Spleen (tissue), 7 donors: ENCODE data around the gene EPHA6.

ENCODE experiments used
- POLR2A ChIP-seq, 3 donors: fragments of 450-650 bp; IDR thresholded peaks; one replicate each; pipeline ENCODE4 v1.5.1; 2017; ENCODE audit warnings: antibody characterized with exemption in 3 of 3, mild to moderate bottlenecking in 1 of 3
- POLR2AphosphoS5 ChIP-seq, 3 donors: sonication (generic); formaldehyde crosslinking; IDR thresholded peaks; one replicate each; pipeline ENCODE4 v1.5.1; 2017; ENCODE audit warnings: antibody characterized with exemption in 3 of 3
- TF ChIP-seq, protein P1 (sequence below), 11 experiments: fragments of 200-600 bp in 7 of 11; fragments of 450-650 bp in 4 of 11; sonication (generic) in 4 of 11; IDR thresholded peaks in 8 of 11; conservative IDR thresholded peaks in 3 of 11; 1 replicate in 7 of 11; 2 replicates in 4 of 11; pipeline versions ENCODE4 v1.4.0 to v1.8.0; 2016 to 2021; ENCODE audit warnings: antibody characterized with exemption in 11 of 11, inconsistent platforms in 4 of 11, mild to moderate bottlenecking in 1 of 11
- donor health status: DM: no; HTN: no; CAD: no; lungs with moderate emphysema.
- donor health status: DM: no; HTN: no; CAD: no.
- donor health status: DM: no; HTN: no; CAD: no.

GRCh38 chr3:97488741-97489140 lies 674.3 kb downstream of the EPHA6 start:
- TF ChIP-seq, protein P1, sequence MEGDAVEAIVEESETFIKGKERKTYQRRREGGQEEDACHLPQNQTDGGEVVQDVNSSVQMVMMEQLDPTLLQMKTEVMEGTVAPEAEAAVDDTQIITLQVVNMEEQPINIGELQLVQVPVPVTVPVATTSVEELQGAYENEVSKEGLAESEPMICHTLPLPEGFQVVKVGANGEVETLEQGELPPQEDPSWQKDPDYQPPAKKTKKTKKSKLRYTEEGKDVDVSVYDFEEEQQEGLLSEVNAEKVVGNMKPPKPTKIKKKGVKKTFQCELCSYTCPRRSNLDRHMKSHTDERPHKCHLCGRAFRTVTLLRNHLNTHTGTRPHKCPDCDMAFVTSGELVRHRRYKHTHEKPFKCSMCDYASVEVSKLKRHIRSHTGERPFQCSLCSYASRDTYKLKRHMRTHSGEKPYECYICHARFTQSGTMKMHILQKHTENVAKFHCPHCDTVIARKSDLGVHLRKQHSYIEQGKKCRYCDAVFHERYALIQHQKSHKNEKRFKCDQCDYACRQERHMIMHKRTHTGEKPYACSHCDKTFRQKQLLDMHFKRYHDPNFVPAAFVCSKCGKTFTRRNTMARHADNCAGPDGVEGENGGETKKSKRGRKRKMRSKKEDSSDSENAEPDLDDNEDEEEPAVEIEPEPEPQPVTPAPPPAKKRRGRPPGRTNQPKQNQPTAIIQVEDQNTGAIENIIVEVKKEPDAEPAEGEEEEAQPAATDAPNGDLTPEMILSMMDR (IDR thresholded peaks at IDR 0.05 in 8 of 11, conservative IDR thresholded peaks at IDR 0.05 in 3 of 11), result no peak
- TF ChIP-seq POLR2AphosphoS5 (IDR thresholded peaks at IDR 0.05) (no peak), POLR2A (IDR thresholded peaks at IDR 0.05) (no peak)
